C4-2B (cell line): Measurements from ENCODE around the gene HMX1.

ENCODE experiments used
- CTCF ChIP-seq: fragments of 450-650 bp; conservative IDR thresholded peaks from 2 replicates; pipeline ENCODE4 v1.5.1; 2017; ENCODE audit warnings: mild to moderate bottlenecking
- ZFX ChIP-seq: fragments of 450-650 bp; IDR thresholded peaks from 2 replicates; pipeline ENCODE4 v1.6.1; 2017

- TF ChIP-seq CTCF: no peak
- no peak for TF ChIP-seq ZFX
Measured at GRCh38 chr4:8838296-8838960, 33.2 kb downstream of the HMX1 start.
